GM23338 (cell line): ENCODE data around the gene CNRIP1. TPM values are rescaled to one million over a fixed set of nuclear protein-coding genes. Genes with fewer than 3 reads are reported as not detected.

Source experiments
- ATAC-seq: fragments of 200-7000 bp; cut with Tn5 transposase; 3 replicates; pipeline ENCODE4 v1.9.1; 2020
- DNase-seq: peaks from one replicate; pipeline ENCODE4 v3.0.0-alpha.2; 2015; ENCODE audit warnings: low spot score
- H2AFZ ChIP-seq: fragments of 200-600 bp; sonication (generic); 2 replicates; pipeline ENCODE4 v1.8.0; 2016; ENCODE audit warnings: antibody characterized with exemption, mild to moderate bottlenecking, moderate library complexity
- H3F3A ChIP-seq: fragments of 200-600 bp; sonication (generic); replicated peaks from 2 replicates; pipeline ENCODE4 v1.8.0; 2017; ENCODE audit warnings: antibody characterized with exemption, mixed run types, low read depth
- H3K27ac ChIP-seq: fragments of 200-600 bp; sonication (generic); 2 replicates; pipeline ENCODE4 v1.6.1; 2016; ENCODE audit warnings: low read depth
- H3K27me3 ChIP-seq: fragments of 200-600 bp; sonication (generic); 2 replicates; pipeline ENCODE4 v1.8.0; 2016; ENCODE audit warnings: mild to moderate bottlenecking, mixed run types, moderate library complexity; ENCODE audit not compliant: insufficient read depth
- H3K36me3 ChIP-seq: fragments of 200-600 bp; sonication (generic); 2 replicates; pipeline ENCODE4 v1.8.0; 2016; ENCODE audit warnings: mild to moderate bottlenecking; ENCODE audit not compliant: insufficient read depth
- H3K4me1 ChIP-seq: fragments of 200-600 bp; sonication (generic); 2 replicates; pipeline ENCODE4 v1.8.0; 2016; ENCODE audit warnings: mild to moderate bottlenecking, moderate library complexity; ENCODE audit not compliant: insufficient read depth
- H3K4me2 ChIP-seq: fragments of 200-600 bp; sonication (generic); 2 replicates; pipeline ENCODE4 v1.7.1; 2017; ENCODE audit warnings: mixed run types
- H3K4me3 ChIP-seq: fragments of 200-600 bp; sonication (generic); 2 replicates; pipeline ENCODE4 v1.6.1; 2016; ENCODE audit warnings: mixed run types
- H3K79me2 ChIP-seq: fragments of 200-600 bp; sonication (generic); replicated peaks from 2 replicates; pipeline ENCODE4 v1.8.0; 2017; ENCODE audit warnings: mild to moderate bottlenecking; ENCODE audit not compliant: insufficient read depth
- H3K9me2 ChIP-seq: fragments of 200-600 bp; sonication (generic); 2 replicates; pipeline ENCODE4 v1.8.0; 2017; ENCODE audit not compliant: insufficient read depth
- H4K20me1 ChIP-seq: fragments of 200-600 bp; sonication (generic); replicated peaks from 2 replicates; pipeline ENCODE4 v1.8.0; 2017; ENCODE audit warnings: mild to moderate bottlenecking; ENCODE audit not compliant: insufficient read depth
- H3K27ac Mint-ChIP-seq: 2 replicates; pipeline ENCODE4 v1.8.0; 2020; ENCODE audit warnings: inconsistent platforms, mild to moderate bottlenecking, moderate library complexity, mixed read lengths
- H3K27me3 Mint-ChIP-seq: 3 replicates; pipeline ENCODE4 v1.8.0; 2022; ENCODE audit warnings: low read depth, mild to moderate bottlenecking, moderate library complexity, mixed read lengths, inconsistent platforms; ENCODE audit not compliant: insufficient read depth, poor library complexity
- H3K36me3 Mint-ChIP-seq: 3 replicates; pipeline ENCODE4 v1.8.0; 2021; ENCODE audit warnings: low read depth, mild to moderate bottlenecking, inconsistent platforms, moderate library complexity, mixed read lengths
- H3K4me1 Mint-ChIP-seq: 3 replicates; pipeline ENCODE4 v1.8.0; 2020; ENCODE audit warnings: mild to moderate bottlenecking, inconsistent platforms, mixed read lengths
- H3K4me3 Mint-ChIP-seq: 3 replicates; pipeline ENCODE4 v1.8.0; 2021; ENCODE audit warnings: moderate library complexity, mild to moderate bottlenecking, inconsistent platforms, mixed read lengths
- H3K9me3 Mint-ChIP-seq: 3 replicates; pipeline ENCODE4 v1.8.0; 2020; ENCODE audit warnings: moderate library complexity, mild to moderate bottlenecking, inconsistent platforms, mixed read lengths
- CREB1 ChIP-seq: fragments of 250-450 bp; sonication (Bioruptor Pico); IDR thresholded peaks from 2 replicates; pipeline ENCODE4 v1.5.0; 2020; ENCODE audit warnings: low read depth, mild to moderate bottlenecking, moderate library complexity
- ETS1 ChIP-seq: IDR thresholded peaks from 2 replicates; pipeline ENCODE4 v1.6.1; 2016; ENCODE audit warnings: antibody characterized with exemption
- EZH2 ChIP-seq: fragments of 200-600 bp; sonication (generic); IDR thresholded peaks from one replicate; pipeline ENCODE4 v1.8.0; 2017; ENCODE audit warnings: antibody characterized with exemption, mild to moderate bottlenecking, low read depth; ENCODE audit not compliant: unreplicated experiment
- EZH2phosphoT487 ChIP-seq: fragments of 200-600 bp; sonication (generic); IDR thresholded peaks from one replicate; pipeline ENCODE4 v1.8.1; 2018; ENCODE audit warnings: antibody characterized with exemption; ENCODE audit not compliant: unreplicated experiment
- NANOG ChIP-seq: IDR thresholded peaks from 2 replicates; pipeline ENCODE4 v1.6.1; 2016; ENCODE audit warnings: antibody characterized with exemption, borderline replicate concordance
- POLR2AphosphoS5 ChIP-seq: IDR thresholded peaks from 2 replicates; pipeline ENCODE4 v1.6.1; 2016; ENCODE audit warnings: antibody characterized with exemption, low read depth
- ZNF331 ChIP-seq: fragments of 250-450 bp; sonication (Bioruptor Pico); IDR thresholded peaks from 2 replicates; pipeline ENCODE4 v1.5.0; 2020; ENCODE audit warnings: low read depth, mild to moderate bottlenecking, moderate library complexity
- ZNF462 ChIP-seq: fragments of 250-450 bp; sonication (Bioruptor Pico); IDR thresholded peaks from 2 replicates; pipeline ENCODE4 v1.5.0; 2020; ENCODE audit warnings: mild to moderate bottlenecking, moderate library complexity
- polyA plus RNA-seq: library from polyadenylated mRNA; unstranded; fragments of >200 nt; fragmentation: Nextera tagmentation; extraction: Ambion mirVana; gene quantifications from 2 replicates; pipeline ENCODE4 v1.2.1, GENCODE V29; 2016
- total RNA-seq: library from RNA; depleted of rRNA; stranded (reverse); fragments of >200 nt; shearing (Covaris generic); gene quantifications from 2 replicates; pipeline ENCODE4 v1.2.3, GENCODE V29; 2014

Gene CNRIP1
- total and polyA plus RNA-seq, 2 experiments from 2014 or later = 5.9 to 6.9 TPM

GRCh38 chr2:68342470-68342869 is 22.7 kb upstream of the CNRIP1 start (continued):
- TF ChIP-seq ZNF462 (CRISPR knock-in tag) (no peak), POLR2AphosphoS5 (no peak), CREB1 (CRISPR knock-in tag) (no peak), EZH2 (no peak), ETS1 (no peak), NANOG (no peak), EZH2phosphoT487 (no peak), ZNF331 (CRISPR knock-in tag) (no peak)

- H3K79me2 ChIP-seq = no peaks in the 10 kb centered on the region
- Mint-ChIP-seq H3K36me3 (no peaks in the 10 kb centered on the region), H3K27me3 (no peaks in the 10 kb centered on the region), H3K9me3 (no peaks in the 10 kb centered on the region), H3K4me1 (peaks cover 15% of the 10 kb centered on the region; the same call in 2 of the 3 replicates), H3K4me3 (no peak overlapping the region), H3K27ac (no peak overlapping the region)
- H3F3A ChIP-seq = no peaks in the 10 kb centered on the region
- H2AFZ ChIP-seq = no peak overlapping the region; the same call in 1 of the 2 replicates
- no peak overlapping the region for H3K27ac ChIP-seq
- H4K20me1 ChIP-seq = no peaks in the 10 kb centered on the region
- peaks cover 4% of the 10 kb centered on the region; the same call in 1 of the 2 replicates for H3K4me1 ChIP-seq
- no peak overlapping the region for H3K4me2 ChIP-seq
- H3K36me3 ChIP-seq = no peaks in the 10 kb centered on the region
- DNase-seq (no peak), ATAC-seq (no peak)
- H3K27me3 ChIP-seq = no peaks in the 10 kb centered on the region
- 0 out of 2 replicates have a peak, but pooled peaks cover 7% of the 10 kb centered on the region for H3K9me2 ChIP-seq
- TF ChIP-seq ZNF462 (CRISPR knock-in tag) (no peak), POLR2AphosphoS5 (no peak)
- H3K4me3 ChIP-seq = no peak overlapping the region
Measured at GRCh38 chr2:68341583-68341982, 21.8 kb upstream of the CNRIP1 start.
